Lung (tissue), 12 donors: ENCODE results near the gene FANCC. TPM values are rescaled to one million over a fixed set of nuclear protein-coding genes. Genes with fewer than 3 reads are reported as not detected.

Experiments
- ATAC-seq: fragments of 200-7000 bp; cut with Tn5 transposase; one replicate; pipeline ENCODE4 v1.9.1; 2020; ENCODE audit warnings: moderate number of reproducible peaks; ENCODE audit not compliant: insufficient read depth, low FRiP score
- DNase-seq, 3 donors: peaks; one replicate each; pipeline ENCODE4 v3.0.0-alpha.2; 2013 to 2017
- H3K27ac ChIP-seq, 2 donors: one replicate each; pipeline ENCODE4 v1.5.1; 2013; ENCODE audit warnings: mild to moderate bottlenecking in 2 of 2, moderate library complexity in 2 of 2, control low read depth in 1 of 2, inconsistent platforms in 1 of 2, low read depth in 1 of 2, low read length in 1 of 2
- H3K27me3 ChIP-seq, 3 donors: one replicate each; pipeline ENCODE4 v1.5.1; 2013; ENCODE audit warnings: low read length in 2 of 3; ENCODE audit not compliant: control insufficient read depth in 3 of 3, insufficient read depth in 3 of 3
- H3K36me3 ChIP-seq, 4 donors: one replicate each; pipeline ENCODE4 v1.5.1; 2013; ENCODE audit warnings: low read length in 4 of 4, mild to moderate bottlenecking in 1 of 4, moderate library complexity in 1 of 4; ENCODE audit not compliant: control insufficient read depth in 4 of 4, insufficient read depth in 4 of 4
- H3K4me1 ChIP-seq, 5 donors: one replicate each; pipeline ENCODE4 v1.5.1; 2013; ENCODE audit warnings: low read length in 5 of 5, mild to moderate bottlenecking in 2 of 5, moderate library complexity in 1 of 5; ENCODE audit not compliant: control insufficient read depth in 5 of 5, insufficient read depth in 5 of 5
- H3K4me3 ChIP-seq: one replicate; pipeline ENCODE4 v1.5.1; 2013; ENCODE audit warnings: mild to moderate bottlenecking, control low read depth, moderate library complexity
- H3K9ac ChIP-seq, 2 donors: one replicate each; pipeline ENCODE4 v1.5.1; 2013; ENCODE audit warnings: low read length in 2 of 2, control low read depth in 1 of 2; ENCODE audit not compliant: insufficient read depth in 1 of 2
- H3K9me3 ChIP-seq, 4 donors: one replicate each; pipeline ENCODE4 v1.5.1; 2013; ENCODE audit warnings: low read length in 3 of 4, mild to moderate bottlenecking in 1 of 4, moderate library complexity in 1 of 4; ENCODE audit not compliant: control insufficient read depth in 4 of 4, insufficient read depth in 3 of 4
- CTCF ChIP-seq: IDR thresholded peaks from 2 replicates; pipeline ENCODE4 v1.5.1; 2012; ENCODE audit warnings: mild to moderate bottlenecking; ENCODE audit errors: control extremely low read depth, extremely low read depth
- WGBS, 2 donors: extraction: QIAGEN DNeasy Blood & Tissue Kit; methylation state at CpG; one replicate each; pipeline ENCODE4 v1.1.7; 2013; 5-methylcytosine and 5-hydroxymethylcytosine counted together
- polyA plus RNA-seq, 2 donors: library from polyadenylated mRNA; stranded (reverse); fragments of 200-250 nt; gene quantifications; one replicate each; pipeline ENCODE4 v1.2.1, GENCODE V29; 2013
- total RNA-seq, 2 donors: library from RNA; depleted of rRNA in 1 of 2; stranded (reverse); fragments of >200 nt in 1 of 2; gene quantifications; one replicate each; pipeline ENCODE4 v1.2.1, GENCODE V29; 2014 to 2021
- donor health status: control.
- donor health status: control.
- donor health status: Bipolar disorder and iron deficiency.
- donor health status: healthy.
- donor health status: DM: yes; HTN: yes; CAD: no.

FANCC gene
- total and polyA plus RNA-seq, 4 donors, result 4.4 to 20.0 (median 8.7) TPM

- DNase-seq, result peak; percentile 49 to 83 (median 68)
- 32 to 44% methylated on average over 2 of the region's 2 CpGs for WGBS, 2 donors
- no peaks in the 10 kb centered on the region for H3K27me3 ChIP-seq
- peaks cover 0 to 1% (median 0%) of the 10 kb centered on the region in 4 donors for H3K9me3 ChIP-seq
- no peak for ATAC-seq
- TF ChIP-seq CTCF, result no peak
- H3K36me3 ChIP-seq, result no peaks in the 10 kb centered on the region
- no peak overlapping the region for H3K27ac ChIP-seq
- H3K4me1 ChIP-seq, result peaks cover 0 to 14% (median 0%) of the 10 kb centered on the region in 5 donors
- no peak overlapping the region for H3K9ac ChIP-seq
- H3K4me3 ChIP-seq, result no peak overlapping the region
These were observed 48.8 kb downstream of the FANCC start for GRCh38 chr9:95268681-95269080.

- no peak for DNase-seq
- Histone ChIP-seq H3K27ac (no peak overlapping the region), H3K36me3 (no peaks in the 10 kb centered on the region), H3K4me3 (no peak overlapping the region), H3K4me1 (peaks cover 0 to 14% (median 2%) of the 10 kb centered on the region in 5 donors), H3K9me3 (peaks cover 0 to 1% (median 0%) of the 10 kb centered on the region in 4 donors), H3K27me3 (no peaks in the 10 kb centered on the region), H3K9ac (no peak overlapping the region)
- WGBS, 2 donors, result 67 to 79% methylated on average over 5 of the region's 5 CpGs
- no peak for ATAC-seq
- TF ChIP-seq CTCF, result no peak
These were observed 50.9 kb downstream of the FANCC start for GRCh38 chr9:95266649-95267048.

- Histone ChIP-seq H3K9me3 (no peaks in the 10 kb centered on the region), H3K4me3 (no peak overlapping the region), H3K27me3 (no peaks in the 10 kb centered on the region), H3K27ac (no peak overlapping the region), H3K9ac (no peak overlapping the region), H3K36me3 (no peaks in the 10 kb centered on the region), H3K4me1 (peaks cover 0 to 14% (median 2%) of the 10 kb centered on the region in 5 donors)
- DNase-seq (no peak), ATAC-seq (no peak)
- WGBS, 2 donors, result 63 to 70% methylated on average over 3 of the region's 3 CpGs
- no peak for TF ChIP-seq CTCF
These were observed 51.5 kb downstream of the FANCC start for GRCh38 chr9:95265960-95266359.
